ENCODE data around the gene ZBTB16. TPM values are rescaled to one million over a fixed set of nuclear protein-coding genes. Genes with fewer than 3 reads are reported as not detected.

The ZBTB16 gene
- total and polyA plus RNA-seq, 9 donors, result 12.7 to 160 (median 68.7) TPM

- Histone ChIP-seq H3K4me1 (ENCODE audit: insufficient read depth) (peaks cover 30% of the 10 kb centered on the region), H3K9me3 (no peaks in the 10 kb centered on the region), H3K27me3 (no peaks in the 10 kb centered on the region), H3K36me3 (peaks cover 3% of the 10 kb centered on the region), H3K4me3 (peak overlapping the region; percentile 99), H3K27ac (peak overlapping the region in 1 of 2 donors; percentile 38)
- intact Hi-C loops (cut with DNase I), result loop anchor here (5.0 kb wide), 3 partner anchors 98 to 193 kb away; no protein-coding TSS in a partner anchor
- WGBS, 3 donors, result 94 to 98% (median 97%) methylated on average over 8 of the region's 8 CpGs
- DNase-seq, result no peak
- TF ChIP-seq EP300 (IDR thresholded peaks at IDR 0.05) (no peak), POLR2A (IDR thresholded peaks at IDR 0.05) (no peak)
- TF ChIP-seq, protein P1, sequence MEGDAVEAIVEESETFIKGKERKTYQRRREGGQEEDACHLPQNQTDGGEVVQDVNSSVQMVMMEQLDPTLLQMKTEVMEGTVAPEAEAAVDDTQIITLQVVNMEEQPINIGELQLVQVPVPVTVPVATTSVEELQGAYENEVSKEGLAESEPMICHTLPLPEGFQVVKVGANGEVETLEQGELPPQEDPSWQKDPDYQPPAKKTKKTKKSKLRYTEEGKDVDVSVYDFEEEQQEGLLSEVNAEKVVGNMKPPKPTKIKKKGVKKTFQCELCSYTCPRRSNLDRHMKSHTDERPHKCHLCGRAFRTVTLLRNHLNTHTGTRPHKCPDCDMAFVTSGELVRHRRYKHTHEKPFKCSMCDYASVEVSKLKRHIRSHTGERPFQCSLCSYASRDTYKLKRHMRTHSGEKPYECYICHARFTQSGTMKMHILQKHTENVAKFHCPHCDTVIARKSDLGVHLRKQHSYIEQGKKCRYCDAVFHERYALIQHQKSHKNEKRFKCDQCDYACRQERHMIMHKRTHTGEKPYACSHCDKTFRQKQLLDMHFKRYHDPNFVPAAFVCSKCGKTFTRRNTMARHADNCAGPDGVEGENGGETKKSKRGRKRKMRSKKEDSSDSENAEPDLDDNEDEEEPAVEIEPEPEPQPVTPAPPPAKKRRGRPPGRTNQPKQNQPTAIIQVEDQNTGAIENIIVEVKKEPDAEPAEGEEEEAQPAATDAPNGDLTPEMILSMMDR (IDR thresholded peaks at IDR 0.05), result no peak
Observed at GRCh38 chr11:114063829-114064201, 4.3 kb downstream of the ZBTB16 start.

DNA sequence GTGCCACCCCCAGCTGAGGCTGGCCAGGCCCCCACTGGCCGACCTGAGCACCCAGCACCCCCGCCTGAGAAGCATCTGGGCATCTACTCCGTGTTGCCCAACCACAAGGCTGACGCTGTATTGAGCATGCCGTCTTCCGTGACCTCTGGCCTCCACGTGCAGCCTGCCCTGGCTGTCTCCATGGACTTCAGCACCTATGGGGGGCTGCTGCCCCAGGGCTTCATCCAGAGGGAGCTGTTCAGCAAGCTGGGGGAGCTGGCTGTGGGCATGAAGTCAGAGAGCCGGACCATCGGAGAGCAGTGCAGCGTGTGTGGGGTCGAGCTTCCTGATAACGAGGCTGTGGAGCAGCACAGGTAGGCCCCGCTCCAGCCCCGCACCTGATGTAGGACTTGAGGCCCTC, 4.7 kb downstream of the ZBTB16 start:
- intact Hi-C loops (cut with DNase I), result loop anchor here (5.0 kb wide), 3 partner anchors 98 to 193 kb away; no protein-coding TSS in a partner anchor
- H3K27ac ChIP-seq, result peak overlapping the region in 1 of 2 donors; percentile 38
- no peaks in the 10 kb centered on the region for H3K9me3 ChIP-seq
- peaks cover 3% of the 10 kb centered on the region for H3K36me3 ChIP-seq
- peaks cover 31% of the 10 kb centered on the region for H3K4me1 ChIP-seq (ENCODE audit: insufficient read depth)
- no peaks in the 10 kb centered on the region for H3K27me3 ChIP-seq
- H3K4me3 ChIP-seq, result peak overlapping the region; percentile 99
- WGBS, 3 donors, result 87 to 91% (median 88%) methylated on average over 14 of the region's 14 CpGs
- DNase-seq, result peak in 1 of 5 donors; percentile 47
- TF ChIP-seq, protein P1 (IDR thresholded peaks at IDR 0.05), result no peak
- TF ChIP-seq POLR2A (IDR thresholded peaks at IDR 0.05), result no peak
- no peak for TF ChIP-seq EP300 (IDR thresholded peaks at IDR 0.05)

DNA sequence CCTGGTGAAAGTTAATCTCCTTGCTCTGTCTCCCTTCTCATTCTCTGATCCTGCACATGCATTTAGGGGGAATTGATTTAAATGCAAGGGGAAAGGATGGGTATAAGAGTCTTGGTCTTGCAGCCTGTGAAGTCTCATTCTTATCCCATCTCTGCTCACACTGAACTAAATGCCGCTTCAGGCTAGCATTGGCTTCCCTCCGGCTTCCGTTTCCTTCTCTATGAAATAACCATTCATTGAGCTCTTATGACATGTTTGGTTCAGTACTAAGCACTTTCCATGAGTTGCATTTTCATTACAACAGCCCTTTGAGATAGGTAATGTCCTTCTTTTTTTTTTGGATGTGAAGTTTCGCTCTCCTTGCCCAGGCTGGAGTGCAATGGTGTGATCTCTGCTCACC, 5.6 kb downstream of the ZBTB16 start:
- peak overlapping the region in 1 of 2 donors; percentile 38 for H3K27ac ChIP-seq
- 94 to 97% (median 94%) methylated on average over 4 of the region's 4 CpGs for WGBS, 3 donors
- peak overlapping the region; percentile 99 for H3K4me3 ChIP-seq
- intact Hi-C loops (cut with DNase I), result no loop called here
- H3K4me1 ChIP-seq (ENCODE audit: insufficient read depth), result peaks cover 32% of the 10 kb centered on the region
- H3K27me3 ChIP-seq, result no peaks in the 10 kb centered on the region
- peaks cover 3% of the 10 kb centered on the region for H3K36me3 ChIP-seq
- no peaks in the 10 kb centered on the region for H3K9me3 ChIP-seq
- DNase-seq, result no peak
- TF ChIP-seq, protein P1 (IDR thresholded peaks at IDR 0.05), result no peak
- TF ChIP-seq EP300 (IDR thresholded peaks at IDR 0.05) (no peak), POLR2A (IDR thresholded peaks at IDR 0.05) (no peak)

- intact Hi-C loops (cut with DNase I), result no loop called here
- peaks cover 35% of the 10 kb centered on the region for H3K4me1 ChIP-seq (ENCODE audit: insufficient read depth)
- H3K9me3 ChIP-seq, result no peaks in the 10 kb centered on the region
- no peak for DNase-seq
- peaks cover 3% of the 10 kb centered on the region for H3K36me3 ChIP-seq
- TF ChIP-seq EP300 (IDR thresholded peaks at IDR 0.05), result no peak
- no peak for TF ChIP-seq POLR2A (IDR thresholded peaks at IDR 0.05)
- TF ChIP-seq, protein P1 (IDR thresholded peaks at IDR 0.05), result no peak
- H3K27me3 ChIP-seq, result no peaks in the 10 kb centered on the region
- 82 to 88% (median 86%) methylated on average over 14 of the region's 14 CpGs for WGBS, 3 donors
- peak overlapping the region; percentile 99 for H3K4me3 ChIP-seq
- H3K27ac ChIP-seq, result no peak overlapping the region
Observed at GRCh38 chr11:114066046-114066648, 6.6 kb downstream of the ZBTB16 start.

All from ovary (tissue), 9 donors.